ENCODE data around the gene ZNF81. TPM values are rescaled to one million over a fixed set of nuclear protein-coding genes. Genes with fewer than 3 reads are reported as not detected.

Gene ZNF81
- total RNA-seq, 6 experiments from 2014 or later = 2.4 to 3.8 (median 3.3) TPM

- no peak for DNase-seq
- ATAC-seq = no peak
- 69% methylated on average over 3 of the region's 3 CpGs for WGBS (ENCODE audit: insufficient coverage, low coverage, low lambda C conversion rate, missing lambda C conversion rate)
- H3K27me3 ChIP-seq = no peaks in the 10 kb centered on the region
- H3K4me1 ChIP-seq = no peaks in the 10 kb centered on the region
- H3K9me3 ChIP-seq = no peaks in the 10 kb centered on the region
- intact Hi-C loops (cut with DNase I) = no loop called here
- H3K36me3 ChIP-seq = no peaks in the 10 kb centered on the region
- H3K4me3 ChIP-seq = no peak overlapping the region
- H3K27ac ChIP-seq = no peak overlapping the region
- TF ChIP-seq POLR2A (IDR thresholded peaks at IDR 0.05) (no peak), CTCF (IDR thresholded peaks at IDR 0.05) (no peak)
Measured at GRCh38 chrX:47878198-47878597, 41.5 kb downstream of the ZNF81 start.

- H3K27me3 ChIP-seq = no peaks in the 10 kb centered on the region
- intact Hi-C loops (cut with DNase I) = no loop called here
- no peaks in the 10 kb centered on the region for H3K36me3 ChIP-seq
- WGBS (ENCODE audit: insufficient coverage, low coverage, low lambda C conversion rate, missing lambda C conversion rate) = 29% methylated on average over 2 of the region's 2 CpGs
- TF ChIP-seq CTCF (IDR thresholded peaks at IDR 0.05) (no peak), POLR2A (IDR thresholded peaks at IDR 0.05) (no peak)
- H3K4me3 ChIP-seq = no peak overlapping the region
- H3K9me3 ChIP-seq = no peaks in the 10 kb centered on the region
- no peaks in the 10 kb centered on the region for H3K4me1 ChIP-seq
- ATAC-seq (no peak), DNase-seq (no peak)
- no peak overlapping the region for H3K27ac ChIP-seq
Measured at GRCh38 chrX:47879463-47879862, 42.8 kb downstream of the ZNF81 start.

GRCh38 chrX:47880927-47881326, 44.2 kb downstream of the ZNF81 start:
- no peak for TF ChIP-seq POLR2A (IDR thresholded peaks at IDR 0.05)
- no peak for TF ChIP-seq CTCF (IDR thresholded peaks at IDR 0.05)
- ATAC-seq (no peak), DNase-seq (no peak)
- Histone ChIP-seq H3K36me3 (no peaks in the 10 kb centered on the region), H3K27me3 (no peaks in the 10 kb centered on the region), H3K4me3 (no peak overlapping the region), H3K9me3 (no peaks in the 10 kb centered on the region), H3K27ac (no peak overlapping the region), H3K4me1 (no peaks in the 10 kb centered on the region)
- no CpG with 5 or more reads among the region's 1 CpG for WGBS (ENCODE audit: insufficient coverage, low coverage, low lambda C conversion rate, missing lambda C conversion rate)
- intact Hi-C loops (cut with DNase I) = no loop called here

- WGBS (ENCODE audit: insufficient coverage, low coverage, low lambda C conversion rate, missing lambda C conversion rate) = 43% methylated on average over 3 of the region's 3 CpGs
- Histone ChIP-seq H3K27ac (no peak overlapping the region), H3K4me3 (no peak overlapping the region), H3K36me3 (no peaks in the 10 kb centered on the region), H3K9me3 (no peaks in the 10 kb centered on the region), H3K4me1 (no peaks in the 10 kb centered on the region), H3K27me3 (no peaks in the 10 kb centered on the region)
- ATAC-seq (no peak), DNase-seq (no peak)
- intact Hi-C loops (cut with DNase I) = no loop called here
- TF ChIP-seq POLR2A (IDR thresholded peaks at IDR 0.05) (no peak), CTCF (IDR thresholded peaks at IDR 0.05) (no peak)
Measured at GRCh38 chrX:47885501-47885900, 48.8 kb downstream of the ZNF81 start.

- Histone ChIP-seq H3K9me3 (no peaks in the 10 kb centered on the region), H3K27me3 (no peaks in the 10 kb centered on the region), H3K27ac (no peak overlapping the region), H3K4me3 (no peak overlapping the region), H3K4me1 (no peaks in the 10 kb centered on the region), H3K36me3 (no peaks in the 10 kb centered on the region)
- no peak for TF ChIP-seq POLR2A (IDR thresholded peaks at IDR 0.05)
- no peak for TF ChIP-seq CTCF (IDR thresholded peaks at IDR 0.05)
- ATAC-seq (no peak), DNase-seq (no peak)
- intact Hi-C loops (cut with DNase I) = no loop called here
Measured at GRCh38 chrX:47898024-47898423, 61.3 kb downstream of the ZNF81 start.

Data from right lobe of liver (tissue), 6 donors.